CD14-positive monocyte (primary cell): ENCODE results near the gene RALB. TPM values are rescaled to one million over a fixed set of nuclear protein-coding genes. Genes with fewer than 3 reads are reported as not detected.

Experiments used
- DNase-seq, 3 donors: peaks; one replicate each; pipeline ENCODE4 v3.0.0-alpha.2; 2011 to 2022
- H2AFZ ChIP-seq: 2 replicates; pipeline ENCODE4 v1.6.0; 2012; ENCODE audit warnings: mild to moderate bottlenecking, low read depth, low read length, inconsistent platforms; ENCODE audit not compliant: insufficient read depth, poor library complexity, severe bottlenecking
- H3K27ac ChIP-seq, 2 donors: 1 replicate in 1 of 2; 2 replicates in 1 of 2; pipeline ENCODE4 v1.5.1; 2012 to 2013; ENCODE audit warnings: low read length in 2 of 2, control low read depth in 1 of 2, inconsistent platforms in 1 of 2, low read depth in 1 of 2, mild to moderate bottlenecking in 1 of 2
- H3K27me3 ChIP-seq, 2 donors: one replicate each; pipeline versions ENCODE4 v1.6.0 to v1.6.1; 2011 to 2013; ENCODE audit warnings: low read length in 2 of 2; ENCODE audit not compliant: control insufficient read depth in 2 of 2, insufficient read depth in 2 of 2
- H3K36me3 ChIP-seq, 2 donors: replicated peaks in 1 of 2; 1 replicate in 1 of 2; 2 replicates in 1 of 2; pipeline versions ENCODE4 v1.5.1 to v1.6.1; 2012 to 2013; ENCODE audit warnings: low read length in 2 of 2, control low read depth in 1 of 2, inconsistent platforms in 1 of 2, mild to moderate bottlenecking in 1 of 2; ENCODE audit not compliant: insufficient read depth in 2 of 2, control insufficient read depth in 1 of 2
- H3K4me1 ChIP-seq, 2 donors: 1 replicate in 1 of 2; 2 replicates in 1 of 2; pipeline versions ENCODE4 v1.5.1 to v1.6.1; 2012 to 2013; ENCODE audit warnings: low read length in 2 of 2, control low read depth in 1 of 2, inconsistent platforms in 1 of 2, mild to moderate bottlenecking in 1 of 2, moderate library complexity in 1 of 2; ENCODE audit not compliant: insufficient read depth in 2 of 2, control insufficient read depth in 1 of 2
- H3K4me2 ChIP-seq: replicated peaks from 2 replicates; pipeline ENCODE3; 2012; ENCODE audit warnings: low read length, moderate library complexity, mild to moderate bottlenecking; ENCODE audit not compliant: poor library complexity, severe bottlenecking; ENCODE audit errors: extremely low read depth
- H3K4me3 ChIP-seq, 3 experiments: fragments of 200-600 bp in 1 of 3; sonication (generic) in 1 of 3; replicated peaks in 1 of 3; 1 replicate in 2 of 3; 2 replicates in 1 of 3; pipeline ENCODE4 v1.5.1; 2011 to 2013; ENCODE audit warnings: low read length in 3 of 3, mild to moderate bottlenecking in 3 of 3, control low read depth in 2 of 3, low read depth in 2 of 3, inconsistent platforms in 1 of 3, moderate library complexity in 1 of 3
- H3K79me2 ChIP-seq: 2 replicates; pipeline ENCODE4 v1.6.0; 2012; ENCODE audit warnings: mild to moderate bottlenecking, control low read depth, inconsistent platforms, low read length, moderate library complexity; ENCODE audit not compliant: insufficient read depth
- H3K9ac ChIP-seq: 2 replicates; pipeline ENCODE4 v1.6.0; 2017; ENCODE audit warnings: low read length, mild to moderate bottlenecking; ENCODE audit not compliant: insufficient read depth, poor library complexity, severe bottlenecking
- H3K9me3 ChIP-seq, 2 donors: replicated peaks in 1 of 2; 1 replicate in 1 of 2; 2 replicates in 1 of 2; pipeline versions ENCODE4 v1.5.1 to v1.6.1; 2012 to 2013; ENCODE audit warnings: low read length in 2 of 2, control low read depth in 1 of 2; ENCODE audit not compliant: control insufficient read depth in 1 of 2, insufficient read depth in 1 of 2
- H4K20me1 ChIP-seq: 2 replicates; pipeline ENCODE4 v1.6.0; 2012; ENCODE audit warnings: mild to moderate bottlenecking, low read length, control low read depth, moderate library complexity; ENCODE audit not compliant: insufficient read depth
- H3K27ac Mint-ChIP-seq, 7 donors: one replicate each; pipeline ENCODE4 v1.8.0; 2020; ENCODE audit warnings: mild to moderate bottlenecking in 7 of 7, mixed read lengths in 7 of 7, moderate library complexity in 6 of 7, inconsistent platforms in 2 of 7
- H3K27me3 Mint-ChIP-seq, 3 donors: one replicate each; pipeline ENCODE4 v1.8.0; 2021 to 2022; ENCODE audit warnings: low read depth in 3 of 3, mild to moderate bottlenecking in 3 of 3, mixed read lengths in 3 of 3, moderate library complexity in 3 of 3, inconsistent platforms in 1 of 3
- H3K36me3 Mint-ChIP-seq, 2 donors: one replicate each; pipeline ENCODE4 v1.8.0; 2020; ENCODE audit warnings: mixed read lengths in 2 of 2, inconsistent platforms in 1 of 2, mild to moderate bottlenecking in 1 of 2
- H3K4me1 Mint-ChIP-seq: one replicate; pipeline ENCODE4 v1.8.0; 2020; ENCODE audit warnings: mild to moderate bottlenecking, mixed read lengths
- H3K4me3 Mint-ChIP-seq, 2 donors: one replicate each; pipeline ENCODE4 v1.8.0; 2020; ENCODE audit warnings: mild to moderate bottlenecking in 2 of 2, mixed read lengths in 2 of 2, moderate library complexity in 1 of 2
- H3K9me3 Mint-ChIP-seq, 7 donors: one replicate each; pipeline ENCODE4 v1.8.0; 2020 to 2022; ENCODE audit warnings: mixed read lengths in 7 of 7, mild to moderate bottlenecking in 6 of 7, moderate library complexity in 6 of 7, inconsistent platforms in 2 of 7
- WGBS: methylation state at CpG from one replicate; pipeline ENCODE4 v1.1.5; 2013; ENCODE audit warnings: missing lambda C conversion rate; ENCODE audit not compliant: insufficient coverage; 5-methylcytosine and 5-hydroxymethylcytosine counted together
- intact Hi-C, 2 donors: fragments of 100-400 bp; cut with micrococcal nuclease; formaldehyde crosslinking; loops; one replicate each; pipeline versions ENCODE4 v1.15.0 to v1.15.1; 2023
- polyA plus RNA-seq, 3 donors: library from polyadenylated mRNA; depleted of rRNA in 1 of 3; unstranded in 2 of 3; stranded (reverse) in 1 of 3; fragments of 300-500 nt in 2 of 3; fragments of >200 nt in 1 of 3; fragmentation: Illumina TruSeq in 2 of 3; gene quantifications; 1 replicate in 2 of 3; 2 replicates in 1 of 3; pipeline ENCODE4 v1.2.3, GENCODE V29; 2012 to 2021
- TF ChIP-seq, protein P1 (sequence below): fragments of 200-600 bp; IDR thresholded peaks from one replicate; pipeline ENCODE4 v1.8.0; 2022; ENCODE audit warnings: antibody characterized with exemption, mild to moderate bottlenecking

Gene RALB
- polyA plus RNA-seq, 3 donors: 57.2 to 163 (median 139) TPM

GRCh38 chr2:120265006-120265405 lies 12.4 kb downstream of the RALB start:
- H3K27ac Mint-ChIP-seq: peak overlapping the region in 5 of 7 donors; percentile 53 to 91 (median 81)
- H3K4me2 ChIP-seq: peak overlapping the region; percentile 59
- H3K9me3 ChIP-seq: peaks cover 3 to 12% of the 10 kb centered on the region in 2 donors
- peaks cover 8 to 16% (median 11%) of the 10 kb centered on the region in 7 donors for H3K9me3 Mint-ChIP-seq
- H2AFZ ChIP-seq: no peak overlapping the region
- peaks cover 0 to 5% (median 2%) of the 10 kb centered on the region in 3 donors for H3K27me3 Mint-ChIP-seq
- peaks cover 37% of the 10 kb centered on the region for H3K4me1 Mint-ChIP-seq
- intact Hi-C loops: no loop called here
- 0% methylated on average over 3 of the region's 12 CpGs for WGBS
- H4K20me1 ChIP-seq: peaks cover 98% of the 10 kb centered on the region
- peak; percentile 22 to 65 (median 37) for DNase-seq
- H3K27me3 ChIP-seq: no peaks in the 10 kb centered on the region
- peaks cover 0 to 18% of the 10 kb centered on the region in 2 donors for H3K36me3 ChIP-seq
- H3K9ac ChIP-seq: no peak overlapping the region
- TF ChIP-seq, protein P1, sequence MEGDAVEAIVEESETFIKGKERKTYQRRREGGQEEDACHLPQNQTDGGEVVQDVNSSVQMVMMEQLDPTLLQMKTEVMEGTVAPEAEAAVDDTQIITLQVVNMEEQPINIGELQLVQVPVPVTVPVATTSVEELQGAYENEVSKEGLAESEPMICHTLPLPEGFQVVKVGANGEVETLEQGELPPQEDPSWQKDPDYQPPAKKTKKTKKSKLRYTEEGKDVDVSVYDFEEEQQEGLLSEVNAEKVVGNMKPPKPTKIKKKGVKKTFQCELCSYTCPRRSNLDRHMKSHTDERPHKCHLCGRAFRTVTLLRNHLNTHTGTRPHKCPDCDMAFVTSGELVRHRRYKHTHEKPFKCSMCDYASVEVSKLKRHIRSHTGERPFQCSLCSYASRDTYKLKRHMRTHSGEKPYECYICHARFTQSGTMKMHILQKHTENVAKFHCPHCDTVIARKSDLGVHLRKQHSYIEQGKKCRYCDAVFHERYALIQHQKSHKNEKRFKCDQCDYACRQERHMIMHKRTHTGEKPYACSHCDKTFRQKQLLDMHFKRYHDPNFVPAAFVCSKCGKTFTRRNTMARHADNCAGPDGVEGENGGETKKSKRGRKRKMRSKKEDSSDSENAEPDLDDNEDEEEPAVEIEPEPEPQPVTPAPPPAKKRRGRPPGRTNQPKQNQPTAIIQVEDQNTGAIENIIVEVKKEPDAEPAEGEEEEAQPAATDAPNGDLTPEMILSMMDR: no peak
- peak overlapping the region; percentile 14 to 47 for H3K4me3 Mint-ChIP-seq
- peak overlapping the region in 1 of 2 donors; percentile 68 for H3K27ac ChIP-seq
- peak overlapping the region in 1 of 3 experiments; percentile 23 for H3K4me3 ChIP-seq
- H3K4me1 ChIP-seq: peaks cover 19 to 37% of the 10 kb centered on the region in 2 donors
- H3K79me2 ChIP-seq: peaks cover 99% of the 10 kb centered on the region
- H3K36me3 Mint-ChIP-seq: peaks cover 16 to 24% of the 10 kb centered on the region in 2 donors

- intact Hi-C loops: no loop called here
Measured at GRCh38 chr2:120267348-120267747, 14.7 kb downstream of the RALB start.

More at GRCh38 chr2:120267348-120267747, 14.7 kb downstream of the RALB start:
- Mint-ChIP-seq H3K36me3 (peaks cover 20 to 34% of the 10 kb centered on the region in 2 donors), H3K4me3 (no peak overlapping the region), H3K27ac (peak overlapping the region in 2 of 7 donors; percentile 50 to 53), H3K9me3 (peaks cover 3 to 11% (median 6%) of the 10 kb centered on the region in 7 donors), H3K4me1 (peaks cover 54% of the 10 kb centered on the region), H3K27me3 (peaks cover 0 to 5% (median 2%) of the 10 kb centered on the region in 3 donors)
- Histone ChIP-seq H2AFZ (no peak overlapping the region), H3K27me3 (no peaks in the 10 kb centered on the region), H3K9me3 (peaks cover 3 to 5% of the 10 kb centered on the region in 2 donors), H4K20me1 (peaks cover 98% of the 10 kb centered on the region), H3K79me2 (peaks cover 99% of the 10 kb centered on the region), H3K27ac (peak overlapping the region in 1 of 2 donors; percentile 16), H3K36me3 (peaks cover 0 to 18% of the 10 kb centered on the region in 2 donors), H3K4me2 (no peak overlapping the region), H3K4me1 (peaks cover 10 to 21% of the 10 kb centered on the region in 2 donors), H3K9ac (no peak overlapping the region), H3K4me3 (no peak overlapping the region)
- TF ChIP-seq, protein P1: no peak
- DNase-seq: no peak
- WGBS: 100% methylated on average over 1 of the region's 8 CpGs
